DND-41 (cell line): ENCODE data around the gene DCP1B.

Experiments
- ATAC-seq: fragments of 200-7000 bp; cut with Tn5 transposase; 3 replicates; pipeline ENCODE4 v1.9.1; 2021; ENCODE audit warnings: low read depth; ENCODE audit not compliant: insufficient read depth
- DNase-seq: peaks from one replicate; pipeline ENCODE4 v3.0.0-alpha.2; 2020
- H2AFZ ChIP-seq: 2 replicates; pipeline ENCODE4 v1.6.0; 2012; ENCODE audit warnings: low read depth, low read length
- H3K27ac ChIP-seq: 2 replicates; pipeline ENCODE4 v1.5.1; 2012; ENCODE audit warnings: low read length, inconsistent platforms
- H3K27me3 ChIP-seq: fragments of 200-600 bp; sonication (generic); 2 replicates; pipeline ENCODE4 v1.6.0; 2012; ENCODE audit warnings: low read length, mild to moderate bottlenecking, inconsistent platforms; ENCODE audit not compliant: insufficient read depth, poor library complexity
- H3K36me3 ChIP-seq: 2 replicates; pipeline ENCODE4 v1.5.1; 2012; ENCODE audit warnings: low read length, inconsistent platforms; ENCODE audit not compliant: insufficient read depth
- H3K4me1 ChIP-seq: 2 replicates; pipeline ENCODE4 v1.5.1; 2012; ENCODE audit warnings: mild to moderate bottlenecking, low read length; ENCODE audit not compliant: insufficient read depth
- H3K4me2 ChIP-seq: 2 replicates; pipeline ENCODE4 v1.6.0; 2012; ENCODE audit warnings: mild to moderate bottlenecking, moderate library complexity, low read length, inconsistent platforms; ENCODE audit not compliant: insufficient read depth
- H3K4me3 ChIP-seq, 2 experiments: fragments of 200-600 bp in 1 of 2; shearing (Covaris generic) in 1 of 2; 2 replicates each; pipeline ENCODE4 v1.5.1; 2012 to 2016; ENCODE audit warnings: inconsistent platforms in 2 of 2, low read length in 2 of 2, mild to moderate bottlenecking in 2 of 2, low read depth in 1 of 2, moderate library complexity in 1 of 2
- H3K79me2 ChIP-seq: 2 replicates; pipeline ENCODE4 v1.6.0; 2012; ENCODE audit warnings: low read length, inconsistent platforms; ENCODE audit not compliant: insufficient read depth
- H3K9ac ChIP-seq: 2 replicates; pipeline ENCODE4 v1.6.0; 2012; ENCODE audit warnings: low read depth, mild to moderate bottlenecking, inconsistent platforms, low read length, moderate library complexity
- H3K9me3 ChIP-seq: 2 replicates; pipeline ENCODE4 v1.5.1; 2012; ENCODE audit warnings: low read length, moderate library complexity, mild to moderate bottlenecking, inconsistent platforms; ENCODE audit not compliant: insufficient read depth, severe bottlenecking
- H4K20me1 ChIP-seq: 2 replicates; pipeline ENCODE4 v1.6.0; 2012; ENCODE audit warnings: low read length; ENCODE audit not compliant: insufficient read depth
- EZH2 ChIP-seq: IDR thresholded peaks from 3 replicates; pipeline ENCODE4 v1.6.1; 2012; ENCODE audit warnings: borderline replicate concordance, low read depth, mild to moderate bottlenecking, moderate library complexity, low read length, inconsistent platforms; ENCODE audit not compliant: severe bottlenecking
- TF ChIP-seq, protein P1 (sequence below): IDR thresholded peaks from 2 replicates; pipeline ENCODE4 v1.5.1; 2012; ENCODE audit warnings: borderline replicate concordance, low read length, moderate library complexity, mild to moderate bottlenecking; ENCODE audit not compliant: poor library complexity, severe bottlenecking; ENCODE audit errors: extremely low read depth

Gene DCP1B

DNA sequence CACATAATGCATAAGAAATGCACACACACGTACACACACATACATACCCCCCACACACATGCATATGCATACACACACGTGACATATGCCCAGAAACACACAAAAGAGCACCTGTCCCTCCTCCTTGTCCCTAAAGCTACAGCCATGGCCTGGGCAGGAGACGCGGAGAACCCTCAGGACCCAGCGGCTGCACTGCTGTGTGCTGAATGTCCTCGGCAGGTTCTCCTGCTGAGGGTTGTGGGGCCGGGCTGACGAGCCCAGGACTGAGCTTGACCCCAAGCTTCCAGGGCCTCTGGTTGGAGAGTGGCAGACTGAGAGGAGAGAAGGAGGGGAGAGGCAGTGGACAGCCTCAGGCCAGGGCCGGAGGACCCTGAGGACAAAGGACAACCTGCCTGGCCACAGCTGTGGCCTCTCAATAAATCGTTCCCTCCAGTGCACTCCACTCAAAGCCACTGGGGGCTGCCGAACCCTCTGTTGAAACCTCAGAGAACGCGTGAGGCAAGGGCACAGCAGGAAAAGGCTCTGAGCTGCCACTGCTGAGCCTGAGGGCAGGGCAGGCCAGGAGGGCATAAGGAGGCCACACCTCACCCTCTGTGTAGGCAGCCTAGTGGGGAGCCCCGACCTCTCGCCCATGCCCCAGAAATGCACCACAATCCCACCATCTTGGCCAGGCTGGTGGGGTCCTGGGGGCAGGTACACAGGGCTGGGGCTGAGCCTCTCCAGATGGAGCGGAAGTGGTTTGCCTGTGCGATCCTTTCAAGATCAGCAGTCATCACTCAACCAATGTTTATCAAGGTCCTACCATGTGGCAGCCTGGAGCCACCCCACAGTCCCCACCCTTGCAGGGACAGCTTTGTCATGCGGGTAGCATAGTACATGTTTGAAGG is 88.9 kb downstream of the DCP1B start:
- Histone ChIP-seq H3K36me3 (no peaks in the 10 kb centered on the region), H3K79me2 (no peaks in the 10 kb centered on the region), H3K27me3 (peaks cover 8% of the 10 kb centered on the region), H3K9ac (peak overlapping the region; percentile 22), H3K9me3 (no peaks in the 10 kb centered on the region), H3K4me3 (peak overlapping the region in 1 of 2 experiments; percentile 30; a peak in 2 of 4 replicates), H3K27ac (peak overlapping the region; percentile 76), H2AFZ (peak overlapping the region; percentile 63), H3K4me1 (peaks cover 27% of the 10 kb centered on the region), H3K4me2 (peak overlapping the region; percentile 58), H4K20me1 (no peaks in the 10 kb centered on the region)
- DNase-seq, result peak; percentile 92
- TF ChIP-seq, protein P1, sequence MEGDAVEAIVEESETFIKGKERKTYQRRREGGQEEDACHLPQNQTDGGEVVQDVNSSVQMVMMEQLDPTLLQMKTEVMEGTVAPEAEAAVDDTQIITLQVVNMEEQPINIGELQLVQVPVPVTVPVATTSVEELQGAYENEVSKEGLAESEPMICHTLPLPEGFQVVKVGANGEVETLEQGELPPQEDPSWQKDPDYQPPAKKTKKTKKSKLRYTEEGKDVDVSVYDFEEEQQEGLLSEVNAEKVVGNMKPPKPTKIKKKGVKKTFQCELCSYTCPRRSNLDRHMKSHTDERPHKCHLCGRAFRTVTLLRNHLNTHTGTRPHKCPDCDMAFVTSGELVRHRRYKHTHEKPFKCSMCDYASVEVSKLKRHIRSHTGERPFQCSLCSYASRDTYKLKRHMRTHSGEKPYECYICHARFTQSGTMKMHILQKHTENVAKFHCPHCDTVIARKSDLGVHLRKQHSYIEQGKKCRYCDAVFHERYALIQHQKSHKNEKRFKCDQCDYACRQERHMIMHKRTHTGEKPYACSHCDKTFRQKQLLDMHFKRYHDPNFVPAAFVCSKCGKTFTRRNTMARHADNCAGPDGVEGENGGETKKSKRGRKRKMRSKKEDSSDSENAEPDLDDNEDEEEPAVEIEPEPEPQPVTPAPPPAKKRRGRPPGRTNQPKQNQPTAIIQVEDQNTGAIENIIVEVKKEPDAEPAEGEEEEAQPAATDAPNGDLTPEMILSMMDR, result peak; percentile 45
- no peak for TF ChIP-seq EZH2
- peak; percentile 97 for ATAC-seq

DNA sequence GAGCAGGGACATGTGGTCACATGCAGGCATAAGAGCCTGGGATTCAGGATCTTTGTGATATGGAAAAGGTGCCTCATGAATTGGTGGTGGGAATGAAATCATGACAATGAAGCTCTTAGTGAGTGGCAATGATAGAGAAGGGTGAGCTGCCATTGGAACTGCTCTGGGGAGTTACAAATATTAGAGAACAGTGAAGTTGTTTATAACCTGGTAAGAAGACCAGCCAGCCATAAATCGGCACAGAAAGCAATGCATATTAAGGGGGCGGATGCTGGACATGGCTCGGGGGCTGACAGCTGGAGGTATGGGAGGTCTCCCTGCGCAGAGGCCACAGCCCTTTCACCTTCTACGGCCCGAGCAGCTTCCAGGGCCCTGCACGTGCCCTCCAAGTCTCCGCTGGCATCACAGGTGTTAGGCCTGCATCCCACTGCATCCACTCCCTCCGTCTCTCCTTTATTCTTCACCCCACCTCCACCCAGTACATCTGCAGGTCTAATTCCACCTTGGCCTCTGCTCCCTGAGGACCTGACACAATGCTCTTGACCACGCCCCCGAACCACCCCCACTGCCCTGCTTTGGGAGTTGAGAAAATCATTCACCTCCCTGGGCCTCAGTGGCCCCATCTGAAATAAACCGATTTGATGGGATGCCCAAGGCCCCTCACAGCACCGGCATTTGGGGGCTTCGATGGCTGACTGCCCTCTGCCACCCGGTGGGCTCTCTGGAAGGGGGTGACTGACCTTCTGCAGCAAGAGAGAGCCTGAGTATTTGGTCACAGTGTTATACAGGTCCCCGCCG is 89.9 kb downstream of the DCP1B start:
- Histone ChIP-seq H3K4me2 (no peak overlapping the region), H3K4me1 (peaks cover 27% of the 10 kb centered on the region), H3K79me2 (no peaks in the 10 kb centered on the region), H3K27ac (no peak overlapping the region), H3K9ac (no peak overlapping the region), H3K4me3 (no peak overlapping the region), H2AFZ (no peak overlapping the region), H3K27me3 (peaks cover 4% of the 10 kb centered on the region), H3K9me3 (no peaks in the 10 kb centered on the region), H4K20me1 (no peaks in the 10 kb centered on the region), H3K36me3 (no peaks in the 10 kb centered on the region)
- no peak for TF ChIP-seq EZH2
- DNase-seq (no peak), ATAC-seq (no peak)

DNA sequence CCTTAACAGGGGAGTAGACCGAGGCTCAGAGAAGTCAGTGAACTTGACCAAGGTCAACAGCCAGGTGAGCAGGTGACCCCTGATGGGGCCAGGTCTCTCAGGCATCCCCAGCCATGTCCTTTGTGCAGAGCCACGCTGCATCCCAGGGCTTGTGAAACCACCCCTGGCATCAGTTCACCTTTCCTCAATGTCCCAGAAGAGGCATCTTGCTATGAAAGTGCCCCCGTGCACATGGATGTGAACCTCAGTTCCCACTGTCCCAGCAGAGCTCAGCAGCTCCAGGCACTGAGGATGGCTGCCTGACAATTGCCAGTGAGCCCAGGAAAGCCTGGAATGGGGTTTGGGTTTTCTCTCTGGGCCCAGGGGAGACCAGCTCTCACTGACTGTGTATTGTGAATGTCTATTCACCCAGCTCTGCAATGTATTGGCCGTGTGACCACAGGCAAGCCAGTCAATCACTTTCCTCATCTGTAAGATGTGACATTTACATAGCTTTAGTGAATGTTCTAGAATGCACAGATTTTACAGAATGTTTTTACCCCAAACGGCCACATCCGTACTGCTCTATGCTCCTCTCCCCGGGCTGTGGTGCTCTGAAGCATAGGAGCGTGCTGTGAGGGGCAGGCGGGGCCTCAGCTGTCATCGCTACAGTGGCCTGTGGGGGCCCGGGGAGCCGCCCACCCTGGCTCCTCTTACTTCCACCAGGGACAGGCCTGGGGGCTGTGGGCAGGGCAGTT is 90.7 kb downstream of the DCP1B start:
- H3K4me2 ChIP-seq, result no peak overlapping the region
- ATAC-seq, result no peak
- H3K27me3 ChIP-seq, result peaks cover 4% of the 10 kb centered on the region
- H4K20me1 ChIP-seq, result no peaks in the 10 kb centered on the region
- H3K9me3 ChIP-seq, result no peaks in the 10 kb centered on the region
- H3K4me3 ChIP-seq, result no peak overlapping the region
- no peak overlapping the region for H3K27ac ChIP-seq
- DNase-seq, result peak; percentile 1
- no peak overlapping the region for H2AFZ ChIP-seq
- no peaks in the 10 kb centered on the region for H3K79me2 ChIP-seq
- TF ChIP-seq EZH2, result no peak
- TF ChIP-seq, protein P1, result no peak
- no peak overlapping the region for H3K9ac ChIP-seq
- H3K4me1 ChIP-seq, result peaks cover 27% of the 10 kb centered on the region
- H3K36me3 ChIP-seq, result no peaks in the 10 kb centered on the region
